Dendritic cell treated with granulocyte-macrophage colony-stimulating factor and Interleukin-4, amounts not matched to agents 40 ng/mL and 50 ng/mL, for 4 days (primary cell): ENCODE measurements around the gene SELENOO.
A peak's percentile ranks its signal among the peaks of the same experiment; 100 is the strongest.

Source experiments
- H3K27ac Mint-ChIP-seq: one replicate; pipeline ENCODE4 v1.8.0; 2022; ENCODE audit warnings: mild to moderate bottlenecking, mixed read lengths
- H3K27me3 Mint-ChIP-seq: one replicate; pipeline ENCODE4 v1.8.0; 2022; ENCODE audit warnings: mild to moderate bottlenecking, mixed read lengths
- H3K36me3 Mint-ChIP-seq: one replicate; pipeline ENCODE4 v1.8.0; 2022; ENCODE audit warnings: low read depth, mixed read lengths
- H3K4me1 Mint-ChIP-seq: one replicate; pipeline ENCODE4 v1.8.0; 2022; ENCODE audit warnings: low read depth, mixed read lengths
- H3K4me3 Mint-ChIP-seq: one replicate; pipeline ENCODE4 v1.8.0; 2022; ENCODE audit warnings: mild to moderate bottlenecking, moderate library complexity, mixed read lengths
- H3K9me3 Mint-ChIP-seq: one replicate; pipeline ENCODE4 v1.8.0; 2022; ENCODE audit warnings: mixed read lengths
- intact Hi-C: fragments of 100-400 bp; cut with micrococcal nuclease; formaldehyde crosslinking; loops from one replicate; pipeline ENCODE4 v1.15.0; 2022

SELENOO gene

GRCh38 chr22:50177537-50178470 is 23.0 kb upstream of the SELENOO start:
- H3K4me1 Mint-ChIP-seq = peaks cover 23% of the 10 kb centered on the region
- no peaks in the 10 kb centered on the region for H3K9me3 Mint-ChIP-seq
- intact Hi-C loops = no loop called here
- H3K27ac Mint-ChIP-seq = no peak overlapping the region
- peaks cover 29% of the 10 kb centered on the region for H3K36me3 Mint-ChIP-seq
- peaks cover 28% of the 10 kb centered on the region for H3K27me3 Mint-ChIP-seq
- H3K4me3 Mint-ChIP-seq = no peak overlapping the region

DNA sequence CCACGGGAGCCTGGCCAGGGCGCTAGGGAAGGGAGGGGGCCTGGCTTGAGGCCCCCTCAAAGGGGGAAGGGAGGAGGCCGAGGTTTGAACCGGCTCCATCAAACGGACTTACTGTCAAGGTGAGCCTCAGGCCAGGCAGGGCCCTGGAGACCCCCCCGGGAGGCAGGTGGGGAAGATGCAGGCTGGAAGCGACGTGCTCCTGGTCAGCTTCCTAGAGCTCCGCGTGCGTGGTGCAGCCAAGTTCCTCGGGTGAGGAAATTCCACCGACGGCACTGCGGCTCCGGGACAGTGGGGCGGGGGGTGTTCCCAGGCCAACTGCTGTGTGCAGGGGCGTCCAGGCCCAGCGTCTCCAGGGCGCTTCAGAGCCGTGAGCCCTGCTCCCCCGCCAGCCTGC is 22.3 kb upstream of the SELENOO start:
- Mint-ChIP-seq H3K9me3 (no peaks in the 10 kb centered on the region), H3K27ac (no peak overlapping the region), H3K4me3 (no peak overlapping the region), H3K4me1 (peaks cover 23% of the 10 kb centered on the region), H3K27me3 (peaks cover 28% of the 10 kb centered on the region), H3K36me3 (peaks cover 29% of the 10 kb centered on the region)
- intact Hi-C loops = no loop called here

- Mint-ChIP-seq H3K4me1 (peaks cover 22% of the 10 kb centered on the region), H3K4me3 (no peak overlapping the region), H3K9me3 (no peaks in the 10 kb centered on the region), H3K27ac (no peak overlapping the region), H3K36me3 (peaks cover 29% of the 10 kb centered on the region), H3K27me3 (peaks cover 25% of the 10 kb centered on the region)
- intact Hi-C loops = no loop called here
Observed at GRCh38 chr22:50178871-50179869, 21.6 kb upstream of the SELENOO start.

DNA sequence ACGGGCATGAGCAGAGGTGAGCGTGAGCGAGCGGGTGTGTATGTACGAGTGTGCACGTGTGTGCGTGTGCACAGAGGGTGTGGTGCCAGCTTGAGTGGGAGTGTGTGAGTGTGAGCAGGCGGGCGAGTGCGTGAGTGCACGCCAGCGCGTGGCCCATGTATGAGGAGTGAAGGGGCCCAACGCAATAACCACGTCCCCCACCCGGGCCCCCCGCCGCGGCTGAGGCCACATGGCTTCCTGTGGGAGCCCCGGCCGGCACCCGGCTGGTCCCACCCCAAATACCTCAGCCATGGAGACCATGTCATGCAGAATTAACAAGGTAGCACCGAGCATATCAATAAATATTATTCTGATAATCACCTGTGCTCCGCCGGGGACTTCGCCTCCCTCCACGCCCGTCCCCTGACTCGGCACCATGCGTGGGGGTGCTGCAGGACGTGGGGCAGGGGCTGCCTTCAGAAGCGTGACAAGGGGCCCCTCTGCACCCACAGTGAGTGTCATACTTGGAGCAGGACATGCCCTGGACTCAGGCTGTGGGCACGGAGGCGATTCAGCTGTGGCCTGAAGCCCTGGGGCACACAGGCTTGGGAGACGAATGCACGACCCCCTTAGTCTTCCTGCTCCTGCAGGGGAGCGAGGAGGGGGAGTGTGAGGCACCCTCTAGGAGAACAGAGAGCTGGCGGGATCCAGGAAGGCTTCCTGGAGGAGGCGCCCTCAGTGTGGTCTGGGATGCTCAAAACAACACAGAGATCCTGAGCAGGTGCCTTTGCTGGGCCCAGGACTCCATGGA is 20.7 kb upstream of the SELENOO start:
- no peak overlapping the region for H3K27ac Mint-ChIP-seq
- peaks cover 29% of the 10 kb centered on the region for H3K36me3 Mint-ChIP-seq
- H3K4me1 Mint-ChIP-seq = peaks cover 29% of the 10 kb centered on the region
- H3K27me3 Mint-ChIP-seq = peaks cover 20% of the 10 kb centered on the region
- intact Hi-C loops = no loop called here
- H3K9me3 Mint-ChIP-seq = no peaks in the 10 kb centered on the region
- H3K4me3 Mint-ChIP-seq = no peak overlapping the region

DNA sequence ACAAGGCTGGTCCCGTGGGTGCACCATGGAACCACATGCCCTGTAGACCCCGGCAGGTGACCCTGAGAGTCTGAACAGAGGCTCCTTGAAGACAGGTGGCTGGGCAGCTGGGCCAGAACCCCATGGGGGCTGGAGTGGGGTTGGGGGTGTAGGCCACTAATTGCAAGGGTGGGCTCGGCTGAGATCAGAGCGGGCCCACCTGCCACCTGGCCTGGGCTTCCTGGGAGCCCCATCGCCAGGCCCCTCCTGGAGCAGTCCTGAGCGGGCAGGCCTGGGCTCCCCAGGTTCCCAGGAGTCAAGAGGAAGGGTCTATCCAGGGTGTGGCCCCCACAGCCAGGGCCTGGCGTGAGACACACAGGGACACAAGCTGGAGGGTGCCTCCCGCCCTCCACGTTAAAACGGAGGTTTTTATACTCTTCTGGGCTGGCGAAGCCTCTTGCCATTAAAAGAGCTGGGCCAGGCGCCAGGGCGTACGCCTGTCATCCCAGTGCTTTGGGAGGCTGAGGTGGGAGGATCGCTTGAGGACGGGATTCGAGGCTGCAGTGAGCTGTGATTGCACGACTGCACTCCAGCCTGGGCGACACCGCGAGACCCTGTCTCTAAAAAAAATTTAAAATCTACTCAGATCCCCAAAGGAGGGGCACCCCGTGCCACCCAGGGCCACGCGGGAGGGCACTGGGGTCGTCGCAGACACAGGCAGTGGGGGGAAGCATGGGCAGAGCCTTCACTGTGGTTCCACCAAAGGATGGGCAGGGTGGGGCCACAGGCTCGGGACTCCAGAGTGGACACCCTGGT is 19.9 kb upstream of the SELENOO start:
- H3K27me3 Mint-ChIP-seq = peaks cover 18% of the 10 kb centered on the region
- peaks cover 29% of the 10 kb centered on the region for H3K36me3 Mint-ChIP-seq
- intact Hi-C loops = no loop called here
- H3K4me3 Mint-ChIP-seq = no peak overlapping the region
- no peaks in the 10 kb centered on the region for H3K9me3 Mint-ChIP-seq
- no peak overlapping the region for H3K27ac Mint-ChIP-seq
- H3K4me1 Mint-ChIP-seq = peaks cover 29% of the 10 kb centered on the region

DNA sequence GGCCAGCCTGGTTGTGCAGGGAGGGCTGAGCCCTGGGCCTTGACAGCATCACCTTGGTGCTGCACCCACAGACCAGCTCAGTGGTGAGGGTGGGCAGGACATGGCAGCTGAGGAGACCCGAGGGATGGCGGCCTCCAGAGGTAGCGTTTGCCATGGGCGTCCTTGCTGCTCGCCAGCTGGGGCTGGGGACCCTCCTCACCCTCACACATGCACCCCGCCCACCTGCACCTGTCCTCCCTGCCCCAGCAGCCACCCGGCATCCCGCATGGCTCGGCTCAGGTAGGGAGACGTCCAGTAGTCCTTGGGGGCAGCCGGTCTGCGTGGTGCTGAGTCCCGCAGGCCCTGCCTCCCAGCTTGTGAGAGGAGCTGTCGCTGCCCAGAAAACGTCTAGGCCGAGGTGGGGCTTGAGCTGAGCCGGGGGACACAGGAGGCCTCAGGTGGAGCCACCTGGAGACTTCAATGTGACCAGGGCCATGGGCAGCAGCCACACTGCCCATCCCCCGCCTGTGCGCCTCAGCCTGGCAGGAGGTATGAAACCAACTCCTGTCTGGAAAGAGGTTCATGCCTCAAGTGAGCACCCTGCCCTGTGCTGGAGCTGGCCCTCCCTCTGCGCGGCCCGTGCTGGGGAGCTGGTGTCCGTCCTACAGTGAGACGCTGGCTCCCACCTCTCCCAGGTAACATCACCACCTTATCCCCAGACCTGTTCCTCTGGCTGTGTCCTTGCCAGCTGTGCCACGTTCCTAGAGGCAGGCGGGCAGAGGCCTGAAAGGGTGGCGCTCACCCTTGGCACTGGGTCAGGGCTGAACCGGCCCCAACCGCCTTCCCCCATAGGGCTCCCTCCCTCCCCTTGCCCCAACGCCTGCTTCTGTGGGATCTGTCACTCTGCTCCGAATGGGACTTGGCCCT is 18.4 kb upstream of the SELENOO start:
- Mint-ChIP-seq H3K4me1 (peaks cover 38% of the 10 kb centered on the region), H3K36me3 (peaks cover 29% of the 10 kb centered on the region), H3K4me3 (no peak overlapping the region), H3K27ac (peak overlapping the region; percentile 81), H3K27me3 (peaks cover 14% of the 10 kb centered on the region), H3K9me3 (no peaks in the 10 kb centered on the region)
- intact Hi-C loops = no loop called here

- Mint-ChIP-seq H3K27me3 (peaks cover 10% of the 10 kb centered on the region), H3K9me3 (no peaks in the 10 kb centered on the region)
Observed at GRCh38 chr22:50183141-50183971, 17.5 kb upstream of the SELENOO start.

GRCh38 chr22:50184004-50184901 is 16.6 kb upstream of the SELENOO start:
- Mint-ChIP-seq H3K4me3 (peak overlapping the region; percentile 81), H3K36me3 (peaks cover 33% of the 10 kb centered on the region), H3K9me3 (no peaks in the 10 kb centered on the region), H3K4me1 (peaks cover 54% of the 10 kb centered on the region), H3K27ac (peak overlapping the region; percentile 81), H3K27me3 (peaks cover 5% of the 10 kb centered on the region)
- intact Hi-C loops = loop anchor here (2.0 kb wide), 1 partner anchor 13 kb away; the partner anchor contains the start of gene PANX2

More at GRCh38 chr22:50183141-50183971, 17.5 kb upstream of the SELENOO start:
- Mint-ChIP-seq H3K36me3 (peaks cover 33% of the 10 kb centered on the region), H3K27ac (peak overlapping the region; percentile 81), H3K4me3 (no peak overlapping the region), H3K4me1 (peaks cover 47% of the 10 kb centered on the region)
- intact Hi-C loops = no loop called here

DNA sequence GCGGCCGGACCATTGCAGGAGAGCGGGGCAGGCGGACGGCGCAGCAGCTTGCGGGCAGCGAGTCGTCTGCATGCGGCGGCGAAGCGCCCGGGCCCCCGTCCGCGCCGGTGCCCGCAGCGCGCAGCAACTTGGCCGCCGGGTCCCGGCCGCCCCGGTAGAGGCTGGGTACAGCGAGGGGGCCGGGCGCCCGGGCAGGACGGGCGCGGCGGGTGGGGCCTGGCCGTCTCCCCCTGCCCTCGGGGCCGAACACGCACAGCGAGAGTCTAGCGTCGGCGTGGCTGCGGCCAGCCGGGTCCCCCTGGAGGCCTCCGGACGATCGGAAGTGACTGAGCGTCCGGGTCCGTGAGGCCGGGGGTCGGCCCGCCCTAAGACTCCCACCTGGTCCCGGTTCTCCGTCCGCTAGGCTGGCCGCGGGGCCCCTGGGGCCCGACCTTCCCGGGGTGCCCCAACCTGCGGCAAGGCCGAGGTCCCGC is 15.9 kb upstream of the SELENOO start:
- Mint-ChIP-seq H3K36me3 (peaks cover 32% of the 10 kb centered on the region), H3K27me3 (no peaks in the 10 kb centered on the region), H3K4me3 (peak overlapping the region; percentile 81), H3K27ac (peak overlapping the region; percentile 76), H3K9me3 (no peaks in the 10 kb centered on the region), H3K4me1 (peaks cover 54% of the 10 kb centered on the region)
- intact Hi-C loops = loop anchor here (2.0 kb wide), 1 partner anchor 14 kb away; the partner anchor contains the start of gene PANX2

DNA sequence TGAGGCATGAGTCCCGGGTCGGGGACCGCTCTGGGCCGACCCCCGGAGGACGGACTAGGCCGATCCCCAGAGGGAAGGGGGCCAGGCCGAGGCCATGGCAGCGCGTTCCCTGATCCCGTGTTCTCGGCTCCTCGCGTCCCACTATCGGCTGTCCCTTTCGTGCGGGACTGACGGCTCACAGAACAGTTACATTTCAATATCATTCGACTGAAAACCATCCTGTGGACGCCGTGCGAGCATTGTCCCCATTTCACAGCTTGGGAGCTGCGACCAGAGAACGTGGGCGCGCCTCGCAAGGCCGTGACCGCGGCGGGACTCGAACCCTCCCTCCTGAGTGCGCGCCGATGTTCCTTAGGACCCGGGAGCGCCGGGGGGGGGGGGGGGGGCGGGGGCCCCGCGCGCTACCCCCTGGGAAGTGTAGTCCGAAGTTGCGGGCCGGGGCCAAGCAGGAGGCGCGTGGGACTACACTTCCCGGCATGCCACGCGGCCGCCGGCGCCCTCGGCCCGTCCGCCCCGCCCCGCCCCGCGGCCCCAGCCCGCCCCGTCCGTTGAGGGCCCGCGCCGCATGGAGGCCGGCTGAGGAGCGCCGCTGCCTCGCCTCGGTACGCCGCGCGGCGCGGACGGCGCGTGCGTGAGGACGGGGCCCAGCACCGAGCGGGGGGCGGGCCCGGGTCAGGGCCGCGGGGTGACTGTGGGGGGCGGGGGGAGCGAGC is 15.3 kb upstream of the SELENOO start, which contains the start of gene TRABD:
TRABD (plus strand) TSS at position 539 of the 713 bp plus-strand sequence. CDS start 7,148 bp downstream, outside the sequence.
- peaks cover 32% of the 10 kb centered on the region for H3K36me3 Mint-ChIP-seq
- intact Hi-C loops = loop anchor here (2.0 kb wide), 1 partner anchor 15 kb away; the partner anchor contains the start of gene PANX2
- no peaks in the 10 kb centered on the region for H3K9me3 Mint-ChIP-seq
- H3K4me1 Mint-ChIP-seq = peaks cover 55% of the 10 kb centered on the region
- no peaks in the 10 kb centered on the region for H3K27me3 Mint-ChIP-seq
- H3K27ac Mint-ChIP-seq = peak within 1 kb of the TSS; percentile 76
- H3K4me3 Mint-ChIP-seq = peak within 1 kb of the TSS; percentile 84
